Smooth muscle cell (in vitro differentiated cells): ENCODE measurements around the gene SLC6A19. TPM values are rescaled to one million over a fixed set of nuclear protein-coding genes. Genes with fewer than 3 reads are reported as not detected.

Experiments
- DNase-seq: peaks from one replicate; lab custom pipeline; 2025; ENCODE audit not compliant: unreplicated experiment; lab: John Stamatoyannopoulos, UW
- H2AFZ ChIP-seq: fragments of 200-600 bp; sonication (generic); 2 replicates; pipeline ENCODE4 v1.6.0; 2016; ENCODE audit warnings: antibody characterized with exemption, low read depth, mild to moderate bottlenecking
- H3F3A ChIP-seq: fragments of 200-600 bp; sonication (generic); 2 replicates; pipeline ENCODE4 v1.6.0; 2017; ENCODE audit warnings: antibody characterized with exemption, low read depth
- H3K27ac ChIP-seq: fragments of 200-600 bp; sonication (generic); 2 replicates; pipeline ENCODE4 v1.5.1; 2016; ENCODE audit warnings: low read depth, mild to moderate bottlenecking
- H3K27me3 ChIP-seq: fragments of 200-600 bp; sonication (generic); 2 replicates; pipeline ENCODE4 v1.6.1; 2016; ENCODE audit warnings: low read depth, mild to moderate bottlenecking
- H3K36me3 ChIP-seq: fragments of 200-600 bp; sonication (generic); 2 replicates; pipeline ENCODE4 v1.5.1; 2016; ENCODE audit warnings: low read depth
- H3K4me1 ChIP-seq: fragments of 200-600 bp; sonication (generic); 2 replicates; pipeline ENCODE4 v1.5.1; 2016; ENCODE audit warnings: low read depth
- H3K4me2 ChIP-seq: fragments of 200-600 bp; sonication (generic); 2 replicates; pipeline ENCODE4 v1.6.0; 2016; ENCODE audit warnings: mild to moderate bottlenecking
- H3K4me3 ChIP-seq: fragments of 200-600 bp; sonication (generic); 2 replicates; pipeline ENCODE4 v1.5.1; 2016; ENCODE audit warnings: mild to moderate bottlenecking
- H3K79me2 ChIP-seq: fragments of 200-600 bp; sonication (generic); 2 replicates; pipeline ENCODE4 v1.6.0; 2016; ENCODE audit warnings: low read depth, mild to moderate bottlenecking
- H3K9ac ChIP-seq: fragments of 200-600 bp; sonication (generic); 2 replicates; pipeline ENCODE4 v1.6.0; 2016; ENCODE audit warnings: low read depth
- H3K9me3 ChIP-seq: fragments of 200-600 bp; sonication (generic); replicated peaks from 2 replicates; pipeline ENCODE4 v1.5.1; 2016; ENCODE audit warnings: low read depth
- H4K20me1 ChIP-seq: fragments of 200-600 bp; sonication (generic); 2 replicates; pipeline ENCODE4 v1.6.0; 2016; ENCODE audit warnings: low read depth
- CTCF ChIP-seq: fragments of 200-600 bp; sonication (generic); IDR thresholded peaks from 2 replicates; pipeline ENCODE4 v1.5.1; 2017; ENCODE audit warnings: borderline replicate concordance, mild to moderate bottlenecking, antibody characterized with exemption; ENCODE audit not compliant: insufficient read depth, poor library complexity, severe bottlenecking
- WGBS: methylation state at CpG from one replicate; pipeline ENCODE4 v1.1.7; 2016; ENCODE audit warnings: low lambda C conversion rate; 5-methylcytosine and 5-hydroxymethylcytosine counted together
- polyA plus RNA-seq: library from polyadenylated mRNA; unstranded; fragments of >200 nt; fragmentation: Nextera tagmentation; extraction: Ambion mirVana; gene quantifications from 2 replicates; pipeline ENCODE4 v1.2.1, GENCODE V29; 2016
- total RNA-seq: library from RNA; depleted of rRNA; stranded (reverse); fragments of >200 nt; gene quantifications from 2 replicates; pipeline ENCODE4 v1.2.3, GENCODE V29; 2014

SLC6A19 gene
- total and polyA plus RNA-seq, 2 experiments from 2014 or later: not detected

- H4K20me1 ChIP-seq: no peaks in the 10 kb centered on the region
- H3K27ac ChIP-seq: no peak overlapping the region
- H3K4me1 ChIP-seq: no peaks in the 10 kb centered on the region
- H3F3A ChIP-seq: no peaks in the 10 kb centered on the region
- no peak overlapping the region for H3K4me2 ChIP-seq
- no peak overlapping the region for H2AFZ ChIP-seq
- DNase-seq: no peak
- no peaks in the 10 kb centered on the region for H3K79me2 ChIP-seq
- no peaks in the 10 kb centered on the region for H3K27me3 ChIP-seq
- no peak overlapping the region for H3K9ac ChIP-seq
- no peak for TF ChIP-seq CTCF
- no peaks in the 10 kb centered on the region for H3K9me3 ChIP-seq
- no peaks in the 10 kb centered on the region for H3K36me3 ChIP-seq
- 98% methylated on average over 4 of the region's 9 CpGs for WGBS
- no peak overlapping the region for H3K4me3 ChIP-seq
Measured at GRCh38 chr5:1252681-1253080, 51.3 kb downstream of the SLC6A19 start.

GRCh38 chr5:1253456-1254105 lies 52.2 kb downstream of the SLC6A19 start:
- H3K27ac ChIP-seq: no peak overlapping the region
- no peak overlapping the region for H3K9ac ChIP-seq
- H3K4me3 ChIP-seq: no peak overlapping the region
- H3K4me2 ChIP-seq: no peak overlapping the region
- no peaks in the 10 kb centered on the region for H3K79me2 ChIP-seq
- no peak overlapping the region for H2AFZ ChIP-seq
- TF ChIP-seq CTCF: no peak
- no peaks in the 10 kb centered on the region for H4K20me1 ChIP-seq
- no peaks in the 10 kb centered on the region for H3F3A ChIP-seq
- no peaks in the 10 kb centered on the region for H3K9me3 ChIP-seq
- DNase-seq: no peak
- H3K4me1 ChIP-seq: no peaks in the 10 kb centered on the region
- WGBS: 93% methylated on average over 33 of the region's 33 CpGs
- H3K27me3 ChIP-seq: no peaks in the 10 kb centered on the region
- H3K36me3 ChIP-seq: no peaks in the 10 kb centered on the region

GRCh38 chr5:1254196-1254595 lies 52.8 kb downstream of the SLC6A19 start:
- H3K4me1 ChIP-seq: no peaks in the 10 kb centered on the region
- H4K20me1 ChIP-seq: no peaks in the 10 kb centered on the region
- no peaks in the 10 kb centered on the region for H3K9me3 ChIP-seq
- H3K27me3 ChIP-seq: no peaks in the 10 kb centered on the region
- TF ChIP-seq CTCF: no peak
- no peak overlapping the region for H2AFZ ChIP-seq
- no peaks in the 10 kb centered on the region for H3K79me2 ChIP-seq
- H3K36me3 ChIP-seq: no peaks in the 10 kb centered on the region
- no peaks in the 10 kb centered on the region for H3F3A ChIP-seq
- no peak overlapping the region for H3K4me3 ChIP-seq
- no peak overlapping the region for H3K27ac ChIP-seq
- DNase-seq: no peak
- H3K9ac ChIP-seq: no peak overlapping the region
- WGBS: 92% methylated on average over 16 of the region's 19 CpGs
- no peak overlapping the region for H3K4me2 ChIP-seq

- Histone ChIP-seq H2AFZ (no peak overlapping the region), H3K4me1 (no peaks in the 10 kb centered on the region), H3K27ac (no peak overlapping the region), H3K36me3 (no peaks in the 10 kb centered on the region), H3K4me3 (no peak overlapping the region), H3K27me3 (no peaks in the 10 kb centered on the region), H3K9ac (no peak overlapping the region), H3K79me2 (no peaks in the 10 kb centered on the region), H3F3A (no peaks in the 10 kb centered on the region), H3K9me3 (no peaks in the 10 kb centered on the region), H4K20me1 (no peaks in the 10 kb centered on the region), H3K4me2 (no peak overlapping the region)
- 88% methylated on average over 16 of the region's 16 CpGs for WGBS
- DNase-seq: no peak
- TF ChIP-seq CTCF: no peak
Measured at GRCh38 chr5:1255081-1255561, 53.7 kb downstream of the SLC6A19 start.
